SIG-M5 treated with dmso at 0.1 percent for 504 hours (cell line): Measurements from ENCODE around the gene DNAJC7.
"Not testable (repeated sequence)": the region's sequence is repeated elsewhere in the genome, so short reads cannot be mapped to it uniquely, and the experiment has no call there.

Experiments
- DNase-seq: peaks from one replicate; lab custom pipeline; 2025; ENCODE audit not compliant: unreplicated experiment; lab: John Stamatoyannopoulos, UW

DNAJC7 gene

GRCh38 chr17:42042598-42043319 is 25.5 kb upstream of the DNAJC7 start:
- no peak for DNase-seq

GRCh38 chr17:42041619-42042018 is 24.4 kb upstream of the DNAJC7 start:
- DNase-seq, result no peak

GRCh38 chr17:42040818-42041217 is 23.6 kb upstream of the DNAJC7 start:
- DNase-seq, result no peak

GRCh38 chr17:42039794-42040763 is 22.8 kb upstream of the DNAJC7 start:
- no peak for DNase-seq

GRCh38 chr17:42038221-42038973 is 21.2 kb upstream of the DNAJC7 start:
- no peak for DNase-seq

GRCh38 chr17:42034059-42034458 is 16.8 kb upstream of the DNAJC7 start:
- no peak for DNase-seq

- no peak for DNase-seq
Measured at GRCh38 chr17:42031584-42031983, 14.3 kb upstream of the DNAJC7 start.

- DNase-seq, result no peak
Measured at GRCh38 chr17:42028791-42029127, 11.5 kb upstream of the DNAJC7 start.

GRCh38 chr17:42027961-42028790 is 10.9 kb upstream of the DNAJC7 start:
- DNase-seq, result peak; percentile 16

- no peak for DNase-seq
Measured at GRCh38 chr17:42027590-42027889, 10.3 kb upstream of the DNAJC7 start.

GRCh38 chr17:42026857-42027589 is 9.8 kb upstream of the DNAJC7 start:
- DNase-seq, result no peak

- DNase-seq, result no peak
Measured at GRCh38 chr17:42025936-42026335, 8.7 kb upstream of the DNAJC7 start.

- DNase-seq, result no peak
Measured at GRCh38 chr17:42025191-42025579, 7.9 kb upstream of the DNAJC7 start.

- peak; percentile 85 for DNase-seq
Measured at GRCh38 chr17:42023524-42024349, 6.5 kb upstream of the DNAJC7 start.

- not testable (repeated sequence) for DNase-seq
Measured at GRCh38 chr17:42020845-42021244, 3.6 kb upstream of the DNAJC7 start.

GRCh38 chr17:42019509-42020404 is 2.5 kb upstream of the DNAJC7 start, which contains the start of gene NKIRAS2:
TSS of gene NKIRAS2 (plus strand) at chr17:42020090. CDS start at chr17:42021578, 1,488 bp downstream.
- DNase-seq, result peak; percentile 89

GRCh38 chr17:42018988-42019387 is 1.7 kb upstream of the DNAJC7 start:
- no peak for DNase-seq

- no peak for DNase-seq
Measured at GRCh38 chr17:42018339-42018738, 1.1 kb upstream of the DNAJC7 start.
